ENCODE data around the gene ZNF576. TPM values are rescaled to one million over a fixed set of nuclear protein-coding genes. Genes with fewer than 3 reads are reported as not detected.

The ZNF576 gene
- total RNA-seq, 1 donor from 2014 or later = 21.9 TPM

- Histone ChIP-seq H3K36me3 (peaks cover 0 to 12% of the 10 kb centered on the region in 2 donors), H3K27me3 (no peaks in the 10 kb centered on the region), H3K9me3 (no peaks in the 10 kb centered on the region), H3K27ac (no peak overlapping the region), H3K4me1 (peaks cover 19% of the 10 kb centered on the region), H3K4me3 (no peak overlapping the region)
- TF ChIP-seq POLR2A (IDR thresholded peaks at IDR 0.05) (no peak), CTCF (IDR thresholded peaks at IDR 0.05) (no peak), POLR2AphosphoS5 (IDR thresholded peaks at IDR 0.05; ENCODE audit: insufficient read depth in 1 of 2, low read depth in 1 of 2) (no peak)
- DNase-seq (ENCODE audit: extremely low spot score in 2 of 2) = no peak
- intact Hi-C loops (cut with DNase I) = no loop called here
Observed at GRCh38 chr19:43616954-43617353, 20.6 kb downstream of the ZNF576 start.

- no peaks in the 10 kb centered on the region for H3K36me3 ChIP-seq
- peak overlapping the region; percentile 79 to 83 for H3K4me3 ChIP-seq
- no peaks in the 10 kb centered on the region for H3K27me3 ChIP-seq
- DNase-seq (ENCODE audit: extremely low spot score in 2 of 2) = no peak
- TF ChIP-seq POLR2A (IDR thresholded peaks at IDR 0.05) (no peak), POLR2AphosphoS5 (IDR thresholded peaks at IDR 0.05; ENCODE audit: insufficient read depth in 1 of 2, low read depth in 1 of 2) (no peak), CTCF (IDR thresholded peaks at IDR 0.05) (no peak)
- peaks cover 19% of the 10 kb centered on the region for H3K4me1 ChIP-seq
- intact Hi-C loops (cut with DNase I) = no loop called here
- no peaks in the 10 kb centered on the region for H3K9me3 ChIP-seq
- H3K27ac ChIP-seq = peak overlapping the region; percentile 89
Observed at GRCh38 chr19:43618921-43619261, 22.5 kb downstream of the ZNF576 start.

- H3K27ac ChIP-seq = peak within 1 kb of the TSS; percentile 89
- intact Hi-C loops (cut with DNase I) = no loop called here
- peak in 1 of 2 donors; percentile 89 for DNase-seq (ENCODE audit: extremely low spot score in 2 of 2)
- no peaks in the 10 kb centered on the region for H3K27me3 ChIP-seq
- no peaks in the 10 kb centered on the region for H3K36me3 ChIP-seq
- H3K4me1 ChIP-seq = peaks cover 19% of the 10 kb centered on the region
- TF ChIP-seq POLR2A (IDR thresholded peaks at IDR 0.05) = peak in 1 of 2 donors; percentile 63
- TF ChIP-seq POLR2AphosphoS5 (IDR thresholded peaks at IDR 0.05; ENCODE audit: insufficient read depth in 1 of 2, low read depth in 1 of 2) = peak; percentile 19 to 85
- no peak for TF ChIP-seq CTCF (IDR thresholded peaks at IDR 0.05)
- H3K4me3 ChIP-seq = peak within 1 kb of the TSS; percentile 79 to 83
- H3K9me3 ChIP-seq = no peaks in the 10 kb centered on the region
Observed at GRCh38 chr19:43619262-43620060, 23.1 kb downstream of the ZNF576 start, which contains the start of gene ZNF428. TSS of gene ZNF428 (minus strand) at chr19:43619629. CDS start at chr19:43614304, 5,325 bp downstream.

GRCh38 chr19:43620061-43621001 lies 23.9 kb downstream of the ZNF576 start:
- Histone ChIP-seq H3K4me3 (peak overlapping the region; percentile 79 to 83), H3K27ac (peak overlapping the region; percentile 89), H3K27me3 (no peaks in the 10 kb centered on the region), H3K9me3 (no peaks in the 10 kb centered on the region), H3K36me3 (no peaks in the 10 kb centered on the region), H3K4me1 (peaks cover 19% of the 10 kb centered on the region)
- DNase-seq (ENCODE audit: extremely low spot score in 2 of 2) = no peak
- intact Hi-C loops (cut with DNase I) = no loop called here
- no peak for TF ChIP-seq POLR2A (IDR thresholded peaks at IDR 0.05)
- TF ChIP-seq CTCF (IDR thresholded peaks at IDR 0.05) = no peak
- TF ChIP-seq POLR2AphosphoS5 (IDR thresholded peaks at IDR 0.05; ENCODE audit: insufficient read depth in 1 of 2, low read depth in 1 of 2) = no peak
